Measurements from ENCODE around the gene CSNK1G1.
"Not testable (repeated sequence)": the region's sequence is repeated elsewhere in the genome, so short reads cannot be mapped to it uniquely, and the experiment has no call there.

The CSNK1G1 gene

GRCh38 chr15:64133623-64134344, 222.2 kb downstream of the CSNK1G1 start:
- no peak for DNase-seq (ENCODE audit: low read depth in 2 of 2)

- DNase-seq (ENCODE audit: low read depth in 2 of 2), result no peak
These were observed 223.8 kb downstream of the CSNK1G1 start for GRCh38 chr15:64132217-64132616.

GRCh38 chr15:64131547-64131946, 224.4 kb downstream of the CSNK1G1 start:
- DNase-seq (ENCODE audit: low read depth in 2 of 2), result no peak

GRCh38 chr15:64130159-64130558, 225.8 kb downstream of the CSNK1G1 start:
- DNase-seq (ENCODE audit: low read depth in 2 of 2), result no peak

- DNase-seq (ENCODE audit: low read depth in 2 of 2), result no peak
These were observed 228.3 kb downstream of the CSNK1G1 start for GRCh38 chr15:64127521-64128270.

- no peak for DNase-seq (ENCODE audit: low read depth in 2 of 2)
These were observed 230.0 kb downstream of the CSNK1G1 start for GRCh38 chr15:64125978-64126377.

GRCh38 chr15:64122936-64123351, 233.0 kb downstream of the CSNK1G1 start:
- DNase-seq (ENCODE audit: low read depth in 2 of 2), result no peak

- no peak for DNase-seq (ENCODE audit: low read depth in 2 of 2)
These were observed 233.5 kb downstream of the CSNK1G1 start for GRCh38 chr15:64122444-64122843.

- DNase-seq (ENCODE audit: low read depth in 2 of 2), result no peak
These were observed 234.4 kb downstream of the CSNK1G1 start for GRCh38 chr15:64121614-64122013.

- DNase-seq (ENCODE audit: low read depth in 2 of 2), result not testable (repeated sequence)
These were observed 235.7 kb downstream of the CSNK1G1 start for GRCh38 chr15:64120322-64120721.

GRCh38 chr15:64117759-64118487, 238.1 kb downstream of the CSNK1G1 start:
- DNase-seq (ENCODE audit: low read depth in 2 of 2), result no peak
